GM21825 (cell line): Measurements from ENCODE around the gene BLCAP.
"Not testable (repeated sequence)": the region's sequence is repeated elsewhere in the genome, so short reads cannot be mapped to it uniquely, and the experiment has no call there.

ENCODE experiments used
- ATAC-seq: cut with Tn5 transposase; IDR thresholded peaks from one replicate; pipeline ENCODE4 v1.9.1; 2021; ENCODE audit warnings: mild to moderate bottlenecking, moderate library complexity; ENCODE audit not compliant: unreplicated experiment

Gene BLCAP

DNA sequence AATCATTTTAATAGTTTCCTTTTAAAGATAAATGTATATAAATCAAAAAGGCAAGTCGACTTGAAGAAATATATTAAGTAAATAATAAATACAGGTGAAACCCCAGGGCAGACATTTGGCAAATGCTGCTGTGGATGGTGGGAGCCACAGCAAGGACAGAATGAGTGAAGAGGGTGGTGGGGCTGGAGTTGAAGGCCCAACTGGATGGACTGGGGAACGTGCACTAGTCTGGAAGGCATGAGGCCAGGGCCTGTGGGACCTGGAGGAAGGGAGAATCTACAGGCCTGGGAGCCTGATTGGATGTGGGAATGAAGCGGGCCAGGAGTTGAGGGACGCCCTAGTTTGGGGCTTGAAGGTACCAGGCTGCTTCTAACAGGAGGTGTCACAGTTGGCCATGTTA lies 30.6 kb upstream of the BLCAP start:
- ATAC-seq = no peak

DNA sequence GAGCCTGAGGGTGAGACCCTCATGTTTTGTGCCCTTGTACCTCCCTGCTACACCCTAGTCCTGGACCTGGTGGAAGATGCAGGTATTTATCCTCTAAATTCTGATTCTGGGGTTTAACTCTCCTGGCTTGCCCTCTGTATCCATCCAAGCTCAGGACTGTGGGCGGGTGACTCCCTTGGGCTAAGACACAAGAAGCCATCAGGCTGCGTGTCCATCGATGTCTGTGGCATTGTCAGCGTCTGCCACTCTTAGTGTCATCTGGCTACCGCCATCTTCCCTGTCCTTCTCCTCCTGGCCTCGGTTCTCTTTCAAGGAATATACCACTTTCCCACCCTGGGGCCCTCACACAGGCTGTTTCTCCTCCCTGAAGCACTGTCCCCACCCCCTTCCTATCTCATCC lies 28.9 kb upstream of the BLCAP start:
- ATAC-seq = no peak

- not testable (repeated sequence) for ATAC-seq
These were observed 27.1 kb upstream of the BLCAP start for GRCh38 chr20:37554721-37555298.

DNA sequence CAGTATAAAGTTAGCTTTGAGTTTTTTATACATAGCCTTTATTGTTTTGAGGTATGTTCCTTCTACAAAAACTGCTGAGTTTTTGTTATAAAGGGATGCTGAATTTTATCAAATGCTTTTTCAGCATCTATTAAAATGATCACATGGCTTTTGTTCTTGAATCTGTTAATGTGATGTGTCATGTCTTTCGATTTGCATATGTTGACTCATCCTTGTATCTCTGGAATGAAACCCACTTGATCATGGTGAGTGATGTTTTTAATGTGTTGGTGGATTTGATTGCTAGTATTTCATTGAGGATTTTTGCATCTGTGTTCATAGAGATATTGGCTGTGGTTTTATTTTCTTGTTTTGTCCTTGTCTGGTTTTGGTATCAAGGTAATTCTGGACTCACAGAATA lies 24.7 kb upstream of the BLCAP start:
- ATAC-seq = no peak

DNA sequence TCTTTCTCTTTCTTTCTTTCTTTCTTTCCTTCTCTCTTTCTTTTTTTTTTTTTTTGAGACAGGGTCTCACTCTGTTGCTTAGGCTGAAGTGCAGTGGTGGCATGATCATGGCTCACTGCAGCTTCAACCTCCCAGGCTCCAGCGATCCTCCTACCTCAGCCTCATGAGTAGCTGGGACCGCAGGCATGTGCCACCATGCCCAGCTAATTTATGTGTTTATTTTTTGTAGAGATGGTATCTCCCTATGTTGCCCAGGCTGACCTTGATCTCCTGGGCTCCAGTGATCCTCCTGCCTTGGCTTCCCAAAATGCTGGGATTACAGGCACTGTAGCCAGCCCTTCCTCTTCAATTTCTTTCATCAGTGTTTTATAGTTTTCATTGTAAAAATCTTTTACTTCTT lies 24.0 kb upstream of the BLCAP start:
- not testable (repeated sequence) for ATAC-seq

DNA sequence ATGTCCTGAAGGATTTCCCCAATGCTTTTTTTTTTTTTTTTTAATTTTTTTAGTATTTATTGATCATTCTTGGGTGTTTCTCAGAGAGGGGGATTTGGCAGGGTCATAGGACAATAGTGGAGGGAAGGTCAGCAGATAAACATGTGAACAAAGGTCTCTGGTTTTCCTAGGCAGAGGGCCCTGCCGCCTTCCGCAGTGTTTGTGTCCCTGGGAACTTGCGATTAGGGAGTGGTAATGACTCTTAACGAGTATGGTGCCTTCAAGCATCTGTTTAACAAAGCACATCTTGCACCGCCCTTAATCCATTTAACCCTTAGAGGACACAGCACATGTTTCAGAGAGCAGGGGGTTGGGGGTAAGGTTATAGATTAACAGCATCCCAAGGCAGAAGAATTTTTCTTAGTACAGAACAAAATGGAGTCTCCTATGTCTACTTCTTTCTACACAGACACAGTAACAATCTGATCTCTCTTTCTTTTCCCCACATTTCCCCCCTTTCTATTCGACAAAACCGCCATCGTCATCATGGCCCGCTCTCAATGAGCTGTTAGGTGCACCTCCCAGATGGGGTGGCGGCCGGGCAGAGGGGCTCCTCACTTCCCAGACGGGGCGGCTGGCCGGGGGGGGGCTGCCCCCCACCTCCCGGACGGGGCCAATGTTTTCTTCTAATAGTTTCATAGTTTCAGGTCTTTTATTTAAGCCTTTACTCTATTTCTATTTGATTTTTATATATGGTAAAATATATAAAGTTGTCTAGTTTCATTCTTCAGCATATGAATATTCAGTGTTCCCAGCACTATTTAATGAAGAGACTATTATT lies 22.6 kb upstream of the BLCAP start:
- not testable (repeated sequence) for ATAC-seq

GRCh38 chr20:37547912-37548311 lies 20.2 kb upstream of the BLCAP start:
- ATAC-seq = no peak

DNA sequence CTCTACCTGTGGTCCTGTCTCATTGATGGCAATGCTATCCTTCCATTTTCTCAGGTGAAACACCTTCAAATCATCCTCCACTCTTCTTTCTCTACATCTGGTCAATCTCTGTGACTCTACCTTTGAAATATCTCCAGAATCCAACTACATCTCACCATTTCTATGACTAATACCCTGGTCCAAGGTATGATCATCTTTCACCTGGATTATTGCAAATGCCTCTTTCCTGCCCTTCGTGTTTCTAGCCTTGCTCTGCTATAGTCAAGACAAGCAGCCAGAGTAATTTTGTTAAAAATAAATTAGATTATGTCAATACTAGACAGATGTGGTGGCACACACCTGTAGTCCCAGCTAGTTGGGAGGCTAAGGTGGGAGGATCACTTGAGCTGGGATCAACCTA lies 17.8 kb upstream of the BLCAP start:
- no peak for ATAC-seq

DNA sequence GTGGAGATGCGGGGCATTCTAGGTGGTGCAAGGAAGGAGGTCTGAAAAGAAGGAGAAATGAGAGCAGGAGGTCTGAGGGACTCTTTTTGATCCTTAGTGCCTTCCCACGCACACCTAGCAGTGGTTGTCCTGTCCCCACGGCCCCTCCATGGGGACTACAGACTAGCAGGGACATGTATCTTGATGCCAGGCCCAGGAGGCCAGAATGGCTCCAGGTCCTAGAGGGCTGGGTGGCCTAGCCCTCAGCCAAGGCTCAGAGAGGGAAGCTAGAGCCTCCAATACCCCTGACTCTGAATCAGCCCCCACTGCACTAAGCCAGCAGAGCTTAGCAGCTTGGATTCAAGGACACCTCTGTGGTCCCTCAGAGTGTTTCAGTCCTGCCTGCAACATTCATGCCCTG lies 16.7 kb upstream of the BLCAP start:
- no peak for ATAC-seq

DNA sequence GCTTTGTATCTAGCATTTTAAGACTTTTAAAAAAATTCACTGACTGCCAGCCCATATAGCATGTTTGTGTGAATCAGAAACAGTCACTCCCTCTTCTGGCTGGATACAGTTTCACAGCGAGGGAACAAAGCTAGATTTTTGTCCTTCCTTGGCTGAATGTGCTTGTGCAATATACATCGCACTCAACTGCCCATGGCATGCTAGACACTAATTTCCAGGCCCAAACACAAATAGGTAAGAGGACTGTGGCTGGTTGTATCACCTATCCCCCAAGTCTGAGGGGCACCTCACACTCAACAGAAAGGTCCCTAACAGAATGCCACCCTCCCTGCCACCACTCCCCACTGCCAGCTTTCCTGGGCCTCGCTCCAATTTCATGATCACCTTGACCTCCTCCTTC lies 16.2 kb upstream of the BLCAP start:
- no peak for ATAC-seq

DNA sequence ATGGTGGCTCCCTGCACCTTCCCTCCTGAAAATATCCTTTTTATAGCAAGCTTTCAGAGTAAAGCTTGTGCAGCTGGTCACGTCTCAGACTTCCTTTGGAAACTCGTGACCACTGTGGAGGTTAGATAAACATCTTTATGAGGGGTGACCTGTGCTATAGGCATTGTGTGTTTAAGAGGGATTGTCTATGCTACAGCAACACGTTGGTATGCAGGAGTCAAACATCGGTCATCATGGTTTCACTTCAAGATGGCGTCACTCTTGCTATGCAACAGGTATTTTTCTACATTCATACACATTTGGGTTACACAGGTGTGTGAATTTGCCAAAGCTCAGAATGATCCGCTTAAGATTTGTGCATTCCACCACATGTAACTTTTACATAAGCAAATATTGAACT lies 14.6 kb upstream of the BLCAP start:
- ATAC-seq = no peak

DNA sequence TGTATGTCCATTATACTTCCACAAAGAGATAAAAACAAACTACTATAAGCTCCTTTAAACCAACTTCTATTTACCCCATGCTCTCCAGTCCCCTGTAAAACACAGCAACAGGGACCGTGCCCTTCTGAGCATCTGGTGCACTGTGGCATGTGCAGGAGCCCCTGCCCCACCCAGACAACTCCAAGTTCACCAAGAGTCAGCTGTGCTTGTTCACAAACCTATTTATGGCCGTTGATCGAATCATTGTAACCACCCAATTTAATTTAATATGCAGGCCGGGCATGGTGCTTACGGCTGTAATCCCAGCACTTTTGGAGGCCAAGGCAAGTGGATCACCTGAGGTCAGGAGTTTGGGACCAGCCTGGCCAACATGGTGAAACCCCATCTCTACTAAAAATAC lies 13.7 kb upstream of the BLCAP start:
- ATAC-seq = no peak

GRCh38 chr20:37540838-37541237 lies 13.2 kb upstream of the BLCAP start:
- not testable (repeated sequence) for ATAC-seq

DNA sequence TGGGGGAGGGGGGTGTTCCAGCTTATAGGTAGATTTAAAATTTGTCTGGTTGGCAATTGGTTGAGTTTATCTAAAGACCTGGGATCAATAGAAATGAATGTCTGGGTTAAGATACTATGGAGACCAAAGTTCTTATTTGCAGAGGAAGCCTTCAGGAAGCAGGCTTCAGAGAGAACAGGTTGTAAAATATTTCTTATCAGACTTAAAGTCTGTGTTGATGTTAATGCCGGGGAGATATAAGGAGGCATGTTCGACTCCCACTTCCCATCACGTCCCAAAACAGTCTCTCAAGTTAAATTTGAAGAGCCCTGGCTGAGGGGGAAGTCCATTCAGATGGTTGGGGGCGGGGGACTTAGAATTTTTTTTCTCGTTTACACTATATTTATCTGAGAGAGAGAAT lies 12.3 kb upstream of the BLCAP start:
- ATAC-seq = no peak

- no peak for ATAC-seq
These were observed 11.7 kb upstream of the BLCAP start for GRCh38 chr20:37539424-37539823.

- no peak for ATAC-seq
These were observed 10.3 kb upstream of the BLCAP start for GRCh38 chr20:37538003-37538402.

DNA sequence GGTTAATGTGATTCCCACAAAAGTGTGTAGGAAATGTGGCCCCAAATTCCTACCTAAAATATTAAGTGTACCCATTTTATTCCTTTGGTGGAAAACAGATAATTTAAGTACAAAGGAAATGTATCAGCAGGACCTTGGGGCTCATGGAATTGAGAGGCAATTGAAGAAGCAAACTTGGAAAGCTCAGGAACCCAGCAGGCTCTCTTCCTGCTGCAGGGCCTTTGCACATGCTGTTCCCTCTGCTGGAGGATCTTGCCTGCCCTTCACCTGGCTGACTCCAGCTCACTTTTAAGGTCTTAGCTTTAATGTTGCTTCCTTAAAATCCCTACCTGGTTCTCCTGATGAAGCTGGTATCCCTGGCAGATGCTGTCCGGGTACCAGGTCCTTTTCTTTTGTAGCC lies 9.8 kb upstream of the BLCAP start:
- ATAC-seq = no peak

- ATAC-seq = no peak
These were observed 7.9 kb upstream of the BLCAP start for GRCh38 chr20:37535443-37536132.

DNA sequence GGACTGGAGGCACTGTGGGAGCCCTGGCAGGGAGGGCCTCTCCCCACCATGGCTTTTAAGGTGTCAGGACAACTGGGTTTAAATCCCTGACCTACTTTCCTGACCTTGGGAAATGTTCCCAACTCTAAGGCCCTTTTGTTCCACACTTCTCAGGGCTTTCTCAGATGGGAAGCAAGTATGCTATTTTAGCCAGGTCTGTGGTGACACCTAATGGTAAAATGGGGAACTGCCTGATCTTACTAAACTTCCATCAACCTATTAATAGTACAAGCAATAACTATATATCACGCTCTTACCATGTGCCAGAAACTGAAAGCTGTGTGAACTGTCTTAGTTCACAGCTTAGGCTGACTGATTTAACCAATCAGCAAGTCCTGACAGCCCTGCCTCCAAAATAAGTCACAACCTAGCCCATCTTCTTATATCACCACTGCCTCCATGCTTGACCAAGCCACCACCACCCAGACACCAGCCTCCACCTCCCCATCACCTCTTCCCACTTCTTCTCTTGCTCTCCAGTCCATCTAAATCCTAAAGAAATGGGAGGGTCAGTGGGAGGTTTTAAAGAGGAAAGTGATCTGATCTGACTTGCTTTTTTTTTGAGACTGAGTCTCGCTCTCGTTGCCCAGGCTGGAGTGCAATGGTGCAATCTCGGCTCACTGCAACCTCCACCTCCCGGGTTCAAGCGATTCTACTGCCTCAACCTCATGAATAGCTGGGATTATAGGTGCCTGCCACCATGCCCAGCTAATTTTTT lies 6.9 kb upstream of the BLCAP start:
- ATAC-seq = peak; percentile 67

GRCh38 chr20:37533154-37533715 lies 5.6 kb upstream of the BLCAP start:
- no peak for ATAC-seq

DNA sequence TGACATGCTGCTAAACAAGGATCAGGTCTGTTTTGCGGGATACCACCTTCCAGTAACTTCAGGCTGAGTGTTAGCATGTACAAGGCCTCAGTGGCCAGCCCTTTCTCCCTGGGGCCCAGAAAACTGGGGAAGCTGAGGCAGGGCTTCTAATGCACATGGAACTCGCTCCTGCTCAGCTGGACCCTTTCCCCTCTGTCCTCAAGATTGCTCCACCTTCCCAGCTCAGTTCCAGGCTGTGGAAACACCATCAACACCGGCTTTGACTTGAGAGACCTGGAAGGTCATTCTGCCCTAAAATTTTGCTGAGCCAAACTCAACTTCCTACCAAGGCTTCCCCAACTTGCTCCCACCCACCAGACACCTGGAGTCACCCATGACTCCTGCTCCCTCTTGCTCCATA lies 4.2 kb upstream of the BLCAP start:
- no peak for ATAC-seq
